H9 (cell line): ENCODE data around the gene NKX1-1. TPM values are rescaled to one million over a fixed set of nuclear protein-coding genes. Genes with fewer than 3 reads are reported as not detected.

ENCODE experiments used
- DNase-seq: peaks from one replicate; pipeline ENCODE4 v3.0.0-alpha.2; 2017
- H2AFZ ChIP-seq: one replicate; pipeline ENCODE4 v1.6.1; 2013; ENCODE audit warnings: mild to moderate bottlenecking, low read length, control low read depth, moderate library complexity
- H2AK5ac ChIP-seq: 2 replicates; pipeline ENCODE4 v1.6.1; 2013; ENCODE audit warnings: low read length, control low read depth, mixed read lengths; ENCODE audit not compliant: insufficient read length
- H2BK120ac ChIP-seq: one replicate; pipeline ENCODE4 v1.6.1; 2013; ENCODE audit warnings: low read depth, mild to moderate bottlenecking, low read length, control low read depth, inconsistent platforms; ENCODE audit not compliant: poor library complexity, severe bottlenecking
- H2BK12ac ChIP-seq: 2 replicates; pipeline ENCODE4 v1.6.1; 2013; ENCODE audit warnings: low read length, control low read depth, mixed read lengths, low read depth; ENCODE audit not compliant: insufficient read length
- H2BK15ac ChIP-seq: 2 replicates; pipeline ENCODE4 v1.6.1; 2013; ENCODE audit warnings: low read depth, low read length, control low read depth
- H2BK20ac ChIP-seq: one replicate; pipeline ENCODE4 v1.6.1; 2013; ENCODE audit warnings: low read depth, mild to moderate bottlenecking, low read length, control low read depth, inconsistent platforms; ENCODE audit not compliant: poor library complexity, severe bottlenecking
- H2BK5ac ChIP-seq: 2 replicates; pipeline ENCODE4 v1.6.1; 2013; ENCODE audit warnings: low read length, control low read depth, mixed read lengths; ENCODE audit not compliant: insufficient read length
- H3K14ac ChIP-seq: 2 replicates; pipeline ENCODE4 v1.6.1; 2013; ENCODE audit warnings: low read length, control low read depth; ENCODE audit not compliant: insufficient read depth
- H3K18ac ChIP-seq: 2 replicates; pipeline ENCODE4 v1.6.1; 2013; ENCODE audit warnings: low read depth, mild to moderate bottlenecking, mixed read lengths, low read length, control low read depth; ENCODE audit not compliant: insufficient read length
- H3K23ac ChIP-seq: 2 replicates; pipeline ENCODE4 v1.6.1; 2013; ENCODE audit warnings: low read length, control low read depth, mixed read lengths, low read depth; ENCODE audit not compliant: insufficient read length
- H3K23me2 ChIP-seq: 2 replicates; pipeline ENCODE4 v1.6.1; 2013; ENCODE audit warnings: low read depth, mild to moderate bottlenecking, mixed read lengths, low read length, control low read depth; ENCODE audit not compliant: insufficient read length, poor library complexity, severe bottlenecking
- H3K27ac ChIP-seq: 2 replicates; pipeline ENCODE4 v1.5.1; 2013; ENCODE audit warnings: low read length, control low read depth, mixed read lengths, low read depth; ENCODE audit not compliant: insufficient read length
- H3K27me3 ChIP-seq: 2 replicates; pipeline ENCODE4 v1.6.1; 2013; ENCODE audit warnings: low read length, control low read depth, inconsistent platforms; ENCODE audit not compliant: insufficient read depth
- H3K4ac ChIP-seq: 2 replicates; pipeline ENCODE4 v1.6.1; 2013; ENCODE audit warnings: low read depth, mild to moderate bottlenecking, control low read depth, inconsistent platforms, low read length, moderate library complexity
- H3K4me1 ChIP-seq: 2 replicates; pipeline ENCODE4 v1.6.1; 2013; ENCODE audit warnings: low read length, control low read depth, inconsistent platforms; ENCODE audit not compliant: insufficient read depth
- H3K4me2 ChIP-seq: 2 replicates; pipeline ENCODE4 v1.6.1; 2013; ENCODE audit warnings: low read length, control low read depth, mixed read lengths; ENCODE audit not compliant: insufficient read length, insufficient read depth
- H3K56ac ChIP-seq: 2 replicates; pipeline ENCODE4 v1.6.1; 2013; ENCODE audit warnings: low read depth, mild to moderate bottlenecking, mixed read lengths, low read length, control low read depth; ENCODE audit not compliant: insufficient read length
- H3K79me1 ChIP-seq: 2 replicates; pipeline ENCODE4 v1.6.1; 2013; ENCODE audit warnings: low read depth, mild to moderate bottlenecking, moderate library complexity, low read length, control low read depth, inconsistent platforms; ENCODE audit not compliant: insufficient read depth, poor library complexity, severe bottlenecking
- H3K79me2 ChIP-seq: 2 replicates; pipeline ENCODE4 v1.6.1; 2013; ENCODE audit warnings: low read length, control low read depth, inconsistent platforms; ENCODE audit not compliant: insufficient read depth
- H3K9ac ChIP-seq: 2 replicates; pipeline ENCODE4 v1.6.1; 2013; ENCODE audit warnings: low read length, control low read depth, mixed read lengths; ENCODE audit not compliant: insufficient read length; ENCODE audit errors: extremely low read depth
- H3K9me3 ChIP-seq: one replicate; pipeline ENCODE4 v1.6.1; 2013; ENCODE audit warnings: low read depth, low read length, inconsistent platforms; ENCODE audit not compliant: control insufficient read depth
- H3T11ph ChIP-seq: one replicate; pipeline ENCODE4 v1.6.1; 2013; ENCODE audit warnings: mild to moderate bottlenecking, low read length, control low read depth, inconsistent platforms
- H4K20me1 ChIP-seq: one replicate; pipeline ENCODE4 v1.6.1; 2013; ENCODE audit not compliant: control insufficient read depth, insufficient read length, insufficient read depth
- H4K5ac ChIP-seq: 2 replicates; pipeline ENCODE4 v1.6.1; 2013; ENCODE audit warnings: low read depth, mild to moderate bottlenecking, mixed read lengths, low read length, control low read depth; ENCODE audit not compliant: insufficient read length
- H4K8ac ChIP-seq: replicated peaks from 2 replicates; pipeline ENCODE4 v1.6.1; 2013; ENCODE audit warnings: low read length, control low read depth, mixed read lengths, low read depth; ENCODE audit not compliant: insufficient read length
- H4K91ac ChIP-seq: 2 replicates; pipeline ENCODE4 v1.6.1; 2013; ENCODE audit warnings: low read depth, mild to moderate bottlenecking, moderate library complexity, mixed read lengths, low read length, control low read depth; ENCODE audit not compliant: insufficient read length
- H3K27ac Mint-ChIP-seq, 3 experiments: 2 replicates in 2 of 3; 3 replicates in 1 of 3; pipeline ENCODE4 v1.8.0; 2020 to 2021; ENCODE audit warnings: mixed read lengths in 3 of 3, mild to moderate bottlenecking in 1 of 3, moderate library complexity in 1 of 3
- H3K27me3 Mint-ChIP-seq: 2 replicates; pipeline ENCODE4 v1.8.0; 2021; ENCODE audit warnings: low read depth, mild to moderate bottlenecking, moderate library complexity, mixed read lengths
- H3K36me3 Mint-ChIP-seq, 3 experiments: 2 replicates in 2 of 3; 3 replicates in 1 of 3; pipeline ENCODE4 v1.8.0; 2020 to 2021; ENCODE audit warnings: low read depth in 3 of 3, mixed read lengths in 3 of 3; ENCODE audit not compliant: insufficient read depth in 1 of 3
- H3K4me1 Mint-ChIP-seq, 2 experiments: 2 replicates each; pipeline ENCODE4 v1.8.0; 2020; ENCODE audit warnings: mixed read lengths in 2 of 2
- H3K4me3 Mint-ChIP-seq, 2 experiments: 2 replicates in 1 of 2; 3 replicates in 1 of 2; pipeline ENCODE4 v1.8.0; 2020 to 2021; ENCODE audit warnings: mild to moderate bottlenecking in 2 of 2, mixed read lengths in 2 of 2, moderate library complexity in 1 of 2
- H3K9me3 Mint-ChIP-seq, 2 experiments: 2 replicates in 1 of 2; 3 replicates in 1 of 2; pipeline ENCODE4 v1.8.0; 2020; ENCODE audit warnings: mild to moderate bottlenecking in 2 of 2, mixed read lengths in 2 of 2, moderate library complexity in 1 of 2
- CTCF ChIP-seq: fragments of 200-600 bp; sonication (generic); conservative IDR thresholded peaks from 3 replicates; pipeline ENCODE4 v1.8.0; 2021; ENCODE audit warnings: antibody characterized with exemption, mild to moderate bottlenecking
- WGBS: extraction: QIAGEN DNeasy Blood & Tissue Kit; methylation state at CpG from one replicate; pipeline ENCODE4 v1.1.7; 2013; ENCODE audit warnings: missing lambda C conversion rate, low lambda C conversion rate, mixed read lengths; ENCODE audit not compliant: insufficient read length; ENCODE audit errors: extremely low coverage; 5-methylcytosine and 5-hydroxymethylcytosine counted together
- total RNA-seq: library from RNA; stranded (reverse); gene quantifications from 2 replicates; pipeline ENCODE4 v1.2.1, GENCODE V29; 2021

NKX1-1 gene
- total RNA-seq, 1 experiment from 2014 or later: not detected

GRCh38 chr4:1383728-1384591, 22.3 kb downstream of the NKX1-1 start:
- Histone ChIP-seq H3K79me1 (no peaks in the 10 kb centered on the region), H3K18ac (no peak overlapping the region), H2AFZ (no peak overlapping the region), H2BK12ac (no peak overlapping the region), H3K79me2 (no peaks in the 10 kb centered on the region), H4K8ac (no peak overlapping the region), H3K27me3 (no peaks in the 10 kb centered on the region), H3T11ph (no peak overlapping the region), H3K4me1 (no peaks in the 10 kb centered on the region), H3K56ac (no peak overlapping the region), H2BK120ac (no peak overlapping the region), H3K23ac (no peak overlapping the region), H3K9ac (no peak overlapping the region), H4K20me1 (peaks cover 2% of the 10 kb centered on the region), H3K4ac (no peak overlapping the region), H2AK5ac (no peak overlapping the region), H2BK20ac (no peak overlapping the region), H3K14ac (no peak overlapping the region; the same call in 1 of the 2 replicates), H4K5ac (no peak overlapping the region), H3K9me3 (no peaks in the 10 kb centered on the region), H2BK15ac (no peak overlapping the region), H4K91ac (no peak overlapping the region), H2BK5ac (no peak overlapping the region), H3K27ac (no peak overlapping the region), H3K4me2 (no peak overlapping the region), H3K23me2 (no peaks in the 10 kb centered on the region)
- TF ChIP-seq CTCF: no peak
- Mint-ChIP-seq H3K9me3 (peaks cover 4 to 6% of the 10 kb centered on the region in 2 experiments; a peak in 3 of 5 replicates), H3K4me1 (no peaks in the 10 kb centered on the region), H3K4me3 (no peak overlapping the region), H3K27me3 (no peaks in the 10 kb centered on the region), H3K36me3 (peaks cover 15 to 25% (median 17%) of the 10 kb centered on the region in 3 experiments), H3K27ac (peak overlapping the region in 1 of 3 experiments; percentile 27; a peak in 1 of 7 replicates)
- no peak for DNase-seq
- no CpG with 5 or more reads among the region's 34 CpGs for WGBS
